SIG-M5 treated with dmso at 0.1 percent for 504 hours (cell line): ENCODE measurements around the gene PCDHGA6.
"Not testable (repeated sequence)": the region's sequence is repeated elsewhere in the genome, so short reads cannot be mapped to it uniquely, and the experiment has no call there.

Experiments
- DNase-seq: peaks from one replicate; lab custom pipeline; 2025; ENCODE audit not compliant: unreplicated experiment; lab: John Stamatoyannopoulos, UW

The PCDHGA6 gene

DNA sequence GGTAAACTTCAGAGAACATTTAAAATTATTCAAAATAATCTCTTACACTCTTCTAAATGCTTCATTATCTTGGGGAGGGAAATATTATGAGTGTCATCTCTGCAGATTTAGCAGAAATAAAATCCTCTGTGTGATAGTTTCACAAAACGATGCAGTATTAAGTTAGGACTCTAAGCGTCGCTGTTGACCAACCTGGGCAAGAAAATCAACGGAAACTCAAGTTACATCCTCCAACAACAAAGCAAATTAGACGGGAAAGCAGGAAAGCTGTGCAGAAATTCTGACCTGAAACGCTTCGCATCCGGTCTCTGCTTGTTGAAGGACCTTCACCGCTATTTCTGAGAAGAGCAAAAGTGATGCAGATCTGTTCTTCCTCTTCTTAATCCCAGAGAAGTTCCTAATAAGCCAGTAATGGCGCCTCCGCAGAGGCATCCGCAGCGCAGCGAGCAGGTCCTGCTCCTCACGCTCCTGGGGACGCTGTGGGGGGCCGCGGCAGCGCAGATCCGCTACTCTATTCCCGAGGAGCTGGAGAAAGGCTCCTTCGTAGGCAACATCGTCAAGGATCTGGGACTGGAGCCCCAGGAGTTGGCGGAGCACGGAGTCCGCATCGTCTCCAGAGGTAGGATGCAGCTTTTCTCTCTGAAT, at the start of gene PCDHGA6:
Gene PCDHGA6 (plus strand): TSS at position 219 of the 645 bp plus-strand sequence. CDS start 193 bp downstream, at position 412.
- DNase-seq: no peak

DNA sequence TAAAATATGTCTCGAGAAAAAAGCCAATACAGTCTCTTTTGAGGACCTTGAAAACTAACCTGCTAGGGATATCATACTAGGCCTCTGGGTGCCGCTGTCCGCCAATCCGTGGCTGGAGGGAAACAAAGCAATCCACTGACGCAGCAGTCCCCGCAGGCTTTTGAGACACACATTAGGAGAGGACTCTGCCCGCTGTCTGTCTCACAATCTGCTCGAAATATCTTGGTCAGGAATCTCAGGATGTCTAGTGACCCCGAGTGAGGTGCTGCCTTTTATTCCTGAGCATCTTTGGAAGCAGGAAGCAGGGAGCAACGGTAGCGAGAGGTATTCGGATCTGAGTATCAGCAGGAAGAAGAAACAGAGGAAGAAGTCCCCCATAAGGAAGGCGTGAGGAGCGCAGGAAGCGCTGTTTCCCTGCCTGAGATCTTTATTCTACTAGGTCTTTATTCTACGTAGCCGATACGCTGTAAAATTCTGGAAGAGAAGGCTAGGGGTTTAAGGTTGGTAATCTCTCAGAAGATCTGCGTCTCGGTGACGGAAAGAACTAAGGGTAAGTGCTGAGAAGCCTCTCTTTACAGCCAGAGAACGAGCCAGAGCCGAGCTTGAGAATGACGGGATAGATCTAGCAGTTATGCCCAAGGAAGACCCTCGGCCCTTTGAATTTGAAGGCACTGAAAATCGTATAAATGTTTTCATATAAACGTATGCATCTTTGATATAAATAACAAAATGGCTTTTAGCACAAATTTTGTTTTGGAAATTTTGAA, 47.4 kb upstream of the PCDHGA6 start:
- peak; percentile 43 for DNase-seq

DNA sequence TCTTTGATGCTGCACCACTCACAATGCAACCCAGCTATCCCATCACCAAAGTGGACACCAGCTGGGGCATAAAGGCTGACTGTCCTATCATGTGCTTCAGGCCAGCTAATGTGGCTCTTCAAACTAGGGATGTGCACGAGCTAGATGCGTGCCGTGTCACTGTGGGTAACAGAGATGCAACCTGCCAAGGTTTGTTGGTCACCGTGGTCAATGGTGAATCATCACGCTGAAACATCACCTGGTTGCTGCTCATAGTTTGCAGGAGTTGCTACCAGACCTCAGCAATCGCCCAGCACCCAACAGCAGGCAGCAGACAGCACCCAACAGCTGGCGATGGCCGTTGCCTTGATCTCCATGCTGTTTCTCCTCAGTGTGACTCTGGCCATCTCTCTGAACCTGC, 45.5 kb upstream of the PCDHGA6 start:
- DNase-seq: no peak

DNA sequence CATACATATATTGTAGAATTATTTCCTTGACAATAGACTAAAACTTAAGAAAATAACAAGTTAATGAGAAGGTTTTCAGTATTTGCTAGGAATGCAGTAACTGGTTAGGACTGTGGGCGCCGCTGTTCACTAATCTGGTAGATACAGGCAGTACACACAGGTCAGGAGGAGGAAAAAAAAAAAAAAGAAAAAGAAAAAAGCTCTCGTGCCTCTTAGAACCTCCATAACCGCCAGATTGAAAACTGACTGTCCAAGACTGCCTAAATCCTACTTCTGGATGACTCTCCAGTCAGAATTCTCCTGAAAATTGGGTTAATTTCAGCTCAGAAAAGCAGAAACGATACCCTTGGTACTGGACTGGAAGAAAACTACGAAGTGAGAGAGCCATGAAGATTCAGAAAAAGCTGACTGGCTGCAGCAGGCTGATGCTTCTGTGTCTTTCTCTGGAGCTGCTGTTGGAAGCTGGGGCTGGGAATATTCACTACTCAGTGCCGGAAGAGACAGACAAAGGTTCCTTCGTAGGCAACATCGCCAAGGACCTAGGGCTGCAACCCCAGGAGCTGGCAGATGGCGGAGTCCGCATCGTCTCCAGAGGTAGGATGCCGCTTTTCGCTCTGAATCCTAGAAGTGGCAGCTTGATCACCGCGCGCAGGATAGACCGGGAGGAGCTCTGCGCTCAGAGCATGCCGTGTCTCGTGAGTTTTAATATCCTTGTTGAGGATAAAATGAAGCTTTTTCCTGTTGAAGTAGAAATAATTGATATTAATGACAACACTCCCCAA, 43.2 kb upstream of the PCDHGA6 start, which contains the start of gene PCDHGA1:
Gene PCDHGA1 (plus strand): TSS at position 216 of the 782 bp plus-strand sequence.
- peak; percentile 36 for DNase-seq

DNA sequence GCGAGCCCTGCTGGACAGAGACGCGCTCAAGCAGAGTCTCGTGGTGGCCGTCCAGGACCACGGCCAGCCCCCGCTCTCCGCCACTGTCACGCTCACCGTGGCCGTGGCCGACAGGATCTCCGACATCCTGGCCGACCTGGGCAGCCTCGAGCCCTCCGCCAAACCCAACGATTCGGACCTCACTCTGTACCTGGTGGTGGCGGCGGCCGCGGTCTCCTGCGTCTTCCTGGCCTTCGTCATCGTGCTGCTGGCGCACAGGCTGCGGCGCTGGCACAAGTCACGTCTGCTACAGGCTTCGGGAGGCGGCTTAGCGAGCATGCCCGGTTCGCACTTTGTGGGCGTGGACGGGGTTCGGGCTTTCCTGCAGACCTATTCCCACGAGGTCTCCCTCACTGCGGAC, 41.1 kb upstream of the PCDHGA6 start:
- not testable (repeated sequence) for DNase-seq

DNA sequence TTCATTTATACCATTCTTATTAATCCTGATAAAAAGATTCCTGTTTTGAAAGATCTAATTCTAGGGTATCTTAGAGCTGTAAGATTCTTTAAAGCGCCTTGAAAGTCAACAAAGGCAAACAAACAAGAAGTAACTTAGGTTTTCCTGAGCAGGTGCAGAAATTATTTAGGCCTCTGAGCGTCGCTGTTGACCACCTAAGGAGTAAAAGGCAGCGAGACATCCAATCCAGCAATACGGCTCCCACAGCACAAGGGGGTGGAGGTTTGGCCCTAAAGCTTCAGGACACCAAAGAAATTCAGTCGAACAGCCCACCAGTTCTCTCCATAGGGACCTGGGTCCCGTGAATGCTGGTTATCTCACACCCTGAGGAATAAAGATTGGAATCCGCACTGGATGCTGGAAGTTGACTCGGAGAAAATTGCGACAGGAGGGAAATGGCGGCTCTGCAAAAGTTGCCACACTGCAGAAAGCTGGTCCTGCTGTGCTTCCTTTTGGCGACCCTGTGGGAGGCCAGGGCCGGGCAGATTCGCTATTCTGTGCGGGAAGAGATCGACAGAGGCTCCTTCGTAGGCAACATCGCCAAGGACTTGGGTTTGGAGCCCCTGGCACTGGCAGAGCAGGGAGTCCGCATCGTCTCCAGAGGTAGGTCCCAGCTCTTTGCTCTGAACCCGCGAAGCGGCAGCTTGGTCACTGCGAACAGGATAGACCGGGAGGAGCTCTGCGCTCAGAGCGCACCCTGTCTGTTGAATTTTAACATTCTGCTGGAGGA, 35.0 kb upstream of the PCDHGA6 start, which contains the start of gene PCDHGA2:
Gene PCDHGA2 (plus strand): TSS at position 223 of the 769 bp plus-strand sequence.
- no peak for DNase-seq

DNA sequence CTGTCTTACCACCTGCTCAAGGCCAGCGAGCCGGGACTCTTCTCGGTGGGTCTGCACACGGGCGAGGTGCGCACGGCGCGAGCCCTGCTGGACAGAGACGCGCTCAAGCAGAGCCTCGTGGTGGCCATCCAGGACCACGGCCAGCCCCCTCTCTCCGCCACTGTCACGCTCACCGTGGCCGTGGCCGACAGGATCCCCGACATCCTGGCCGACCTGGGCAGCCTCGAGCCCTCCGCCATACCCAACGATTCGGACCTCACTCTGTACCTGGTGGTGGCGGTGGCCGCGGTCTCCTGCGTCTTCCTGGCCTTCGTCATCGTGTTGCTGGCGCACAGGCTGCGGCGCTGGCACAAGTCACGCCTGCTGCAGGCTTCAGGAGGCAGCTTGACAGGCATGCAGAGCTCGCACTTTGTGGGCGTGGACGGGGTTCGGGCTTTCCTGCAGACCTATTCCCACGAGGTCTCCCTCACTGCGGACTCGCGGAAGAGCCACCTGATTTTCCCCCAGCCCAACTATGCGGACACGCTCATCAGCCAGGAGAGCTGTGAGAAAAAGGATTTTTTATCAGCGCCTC, 32.8 kb upstream of the PCDHGA6 start:
- not testable (repeated sequence) for DNase-seq

DNA sequence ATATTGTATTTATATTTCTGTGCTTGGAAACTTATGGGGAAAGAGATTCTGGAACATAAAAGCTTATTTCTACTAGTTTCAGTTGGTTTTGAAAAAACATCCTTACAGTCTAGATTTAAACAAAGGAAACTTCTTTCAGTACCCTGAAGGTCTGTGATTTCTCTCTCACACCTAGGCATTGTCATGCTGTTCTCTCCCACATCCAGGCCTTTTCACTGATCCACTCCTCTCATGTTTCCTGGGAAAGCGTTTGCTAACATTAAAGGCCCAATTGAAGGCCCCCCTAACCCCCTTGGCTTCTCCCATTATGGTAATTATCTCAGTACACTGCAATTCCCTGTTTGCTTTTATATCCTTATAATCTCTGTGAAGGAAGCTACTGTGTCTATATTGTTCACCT, 30.9 kb upstream of the PCDHGA6 start:
- DNase-seq: no peak

DNA sequence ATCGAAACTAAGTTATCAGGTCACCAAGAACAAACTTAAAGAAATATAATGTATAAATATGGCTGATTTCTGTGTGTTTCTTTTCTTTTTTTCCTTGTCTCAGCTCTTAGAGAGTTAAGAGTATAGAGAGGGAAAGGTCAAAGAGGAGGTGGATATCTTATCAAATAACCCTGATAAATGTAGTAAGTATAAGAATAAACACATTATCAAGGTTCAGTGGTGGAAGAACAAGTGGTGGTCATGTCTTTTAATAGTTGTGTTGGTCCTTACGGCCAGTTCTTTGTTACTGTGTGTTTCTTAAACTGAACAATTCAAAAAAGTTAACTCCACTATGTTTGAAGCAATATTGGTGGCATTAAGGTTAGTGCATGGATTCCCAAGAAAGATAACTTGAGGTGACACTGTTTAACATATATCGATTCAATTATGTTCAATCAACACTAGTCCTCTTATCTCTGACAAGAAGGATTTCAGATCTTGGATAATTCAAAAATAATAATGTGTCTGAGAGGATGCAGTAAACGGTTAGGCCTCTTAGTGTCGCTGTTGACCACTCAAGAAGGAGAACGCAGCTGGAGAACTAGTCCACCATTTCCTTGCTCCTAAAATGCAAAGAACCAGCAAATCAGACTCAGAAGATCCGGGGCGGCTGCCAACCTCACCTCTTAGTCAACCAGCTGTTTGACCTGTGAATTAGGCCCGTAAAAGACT, 30.3 kb upstream of the PCDHGA6 start, which contains the start of gene PCDHGA3:
Gene PCDHGA3 (plus strand): TSS at position 588 of the 711 bp plus-strand sequence. CDS start 205 bp downstream, outside the sequence.
- no peak for DNase-seq

DNA sequence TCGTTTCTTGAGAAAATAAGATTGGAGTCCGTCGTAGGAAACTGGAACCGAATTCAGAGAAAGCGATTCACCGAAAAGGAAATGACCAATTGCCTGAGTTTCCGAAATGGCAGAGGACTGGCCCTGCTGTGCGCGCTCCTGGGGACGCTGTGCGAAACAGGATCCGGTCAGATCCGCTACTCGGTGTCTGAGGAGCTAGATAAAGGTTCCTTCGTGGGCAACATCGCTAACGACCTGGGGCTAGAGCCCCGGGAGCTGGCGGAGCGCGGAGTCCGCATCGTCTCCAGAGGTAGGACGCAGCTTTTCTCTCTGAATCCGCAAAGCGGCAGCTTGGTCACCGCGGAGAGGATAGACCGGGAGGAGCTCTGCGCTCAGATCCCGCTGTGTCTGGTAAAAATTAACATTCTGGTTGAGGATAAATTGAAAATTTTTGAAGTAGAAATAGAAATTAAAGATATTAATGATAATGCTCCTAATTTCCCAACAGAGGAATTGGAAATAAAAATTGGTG, 29.7 kb upstream of the PCDHGA6 start:
- no peak for DNase-seq

DNA sequence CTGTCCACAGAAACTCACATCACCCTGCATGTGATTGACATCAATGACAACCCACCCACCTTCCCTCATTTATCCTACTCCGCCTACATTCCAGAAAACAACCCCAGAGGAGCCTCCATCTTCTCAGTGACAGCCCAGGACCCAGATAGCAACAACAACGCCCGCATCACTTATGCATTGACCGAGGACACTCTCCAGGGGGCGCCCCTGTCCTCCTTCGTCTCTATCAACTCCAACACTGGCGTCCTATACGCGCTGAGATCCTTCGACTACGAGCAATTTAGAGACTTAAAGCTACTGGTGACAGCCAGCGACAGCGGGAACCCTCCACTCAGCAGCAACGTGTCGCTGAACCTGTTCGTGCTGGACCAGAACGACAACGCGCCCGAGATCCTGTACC, 28.4 kb upstream of the PCDHGA6 start:
- no peak for DNase-seq

DNA sequence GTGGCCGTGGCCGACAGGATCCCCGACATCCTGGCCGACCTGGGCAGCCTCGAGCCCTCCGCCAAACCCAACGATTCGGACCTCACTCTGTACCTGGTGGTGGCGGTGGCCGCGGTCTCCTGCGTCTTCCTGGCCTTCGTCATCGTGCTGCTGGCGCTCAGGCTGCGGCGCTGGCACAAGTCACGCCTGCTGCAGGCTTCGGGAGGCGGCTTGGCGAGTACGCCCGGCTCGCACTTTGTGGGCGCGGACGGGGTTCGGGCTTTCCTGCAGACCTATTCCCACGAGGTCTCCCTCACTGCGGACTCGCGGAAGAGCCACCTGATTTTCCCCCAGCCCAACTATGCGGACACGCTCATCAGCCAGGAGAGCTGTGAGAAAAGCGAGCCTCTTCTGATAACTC, 27.7 kb upstream of the PCDHGA6 start:
- not testable (repeated sequence) for DNase-seq

DNA sequence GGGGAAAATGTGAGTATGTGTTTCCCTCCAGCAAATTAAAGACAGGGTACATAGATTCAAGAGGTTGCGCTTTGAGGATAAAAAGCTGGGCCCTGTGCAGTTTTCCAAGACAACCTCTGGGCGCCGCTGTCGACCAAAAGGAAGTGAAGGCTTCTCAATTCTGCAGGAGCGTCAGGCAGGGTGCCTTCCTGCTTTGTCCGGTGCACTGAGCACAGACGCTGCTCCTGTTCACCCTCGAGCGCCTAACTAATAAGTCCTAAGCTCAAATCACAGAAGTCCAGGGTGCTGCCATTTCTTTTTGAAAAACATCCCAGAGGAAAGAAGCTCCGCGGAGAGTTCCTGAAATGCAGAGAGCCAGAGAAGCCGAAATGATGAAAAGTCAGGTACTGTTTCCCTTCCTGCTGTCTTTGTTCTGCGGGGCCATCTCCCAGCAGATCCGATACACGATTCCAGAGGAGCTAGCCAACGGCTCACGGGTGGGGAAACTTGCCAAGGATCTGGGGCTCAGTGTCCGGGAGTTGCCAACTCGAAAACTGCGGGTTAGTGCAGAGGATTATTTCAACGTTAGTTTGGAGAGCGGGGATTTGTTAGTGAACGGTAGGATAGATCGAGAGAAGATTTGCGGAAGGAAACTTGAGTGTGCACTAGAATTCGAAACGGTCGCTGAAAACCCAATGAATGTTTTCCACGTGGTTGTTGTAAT, 23.6 kb upstream of the PCDHGA6 start, which contains the start of gene PCDHGB1:
Gene PCDHGB1 (plus strand): TSS at position 183 of the 703 bp plus-strand sequence. CDS start 162 bp downstream, at position 345.
- DNase-seq: peak; percentile 45

DNA sequence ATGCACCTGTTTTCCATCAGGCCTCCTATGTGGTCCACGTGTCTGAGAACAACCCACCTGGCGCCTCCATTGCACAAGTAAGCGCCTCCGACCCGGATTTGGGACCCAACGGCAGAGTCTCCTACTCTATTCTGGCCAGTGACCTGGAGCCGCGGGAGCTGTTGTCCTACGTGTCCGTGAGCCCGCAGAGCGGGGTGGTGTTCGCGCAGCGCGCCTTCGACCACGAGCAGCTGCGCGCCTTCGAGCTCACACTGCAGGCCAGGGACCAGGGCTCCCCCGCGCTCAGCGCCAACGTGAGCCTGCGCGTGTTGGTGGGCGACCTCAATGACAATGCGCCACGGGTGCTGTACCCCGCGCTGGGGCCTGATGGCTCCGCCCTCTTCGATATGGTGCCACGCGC, 22.1 kb upstream of the PCDHGA6 start:
- no peak for DNase-seq

DNA sequence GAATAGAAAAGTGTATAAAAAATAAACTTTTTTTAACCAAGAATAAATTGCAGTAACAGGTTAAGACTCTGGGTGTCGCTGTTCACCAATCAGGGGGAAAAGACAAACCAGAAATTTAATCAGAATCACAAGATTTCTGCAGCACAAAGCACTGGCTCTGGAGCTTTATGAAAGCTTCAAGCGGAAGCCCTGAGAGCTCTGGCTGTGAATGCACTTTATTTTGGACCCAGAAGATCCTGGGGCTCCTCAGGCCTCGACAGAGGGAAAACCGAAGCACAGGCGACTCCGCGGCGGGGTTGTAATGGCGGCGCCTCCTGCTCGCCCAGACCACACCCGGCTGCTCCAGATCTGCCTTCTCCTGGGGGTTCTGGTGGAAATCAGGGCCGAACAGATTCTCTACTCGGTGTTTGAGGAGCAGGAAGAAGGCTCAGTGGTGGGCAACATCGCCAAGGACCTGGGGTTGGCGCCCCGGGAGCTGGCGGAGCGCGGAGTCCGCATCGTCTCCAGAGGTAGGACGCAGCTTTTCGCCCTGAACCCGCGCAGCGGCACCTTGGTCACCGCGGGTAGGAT, 18.7 kb upstream of the PCDHGA6 start, which contains the start of gene PCDHGA4:
Gene PCDHGA4 (plus strand): TSS at position 122 of the 570 bp plus-strand sequence. CDS start 87 bp downstream, at position 209.
- DNase-seq: no peak

DNA sequence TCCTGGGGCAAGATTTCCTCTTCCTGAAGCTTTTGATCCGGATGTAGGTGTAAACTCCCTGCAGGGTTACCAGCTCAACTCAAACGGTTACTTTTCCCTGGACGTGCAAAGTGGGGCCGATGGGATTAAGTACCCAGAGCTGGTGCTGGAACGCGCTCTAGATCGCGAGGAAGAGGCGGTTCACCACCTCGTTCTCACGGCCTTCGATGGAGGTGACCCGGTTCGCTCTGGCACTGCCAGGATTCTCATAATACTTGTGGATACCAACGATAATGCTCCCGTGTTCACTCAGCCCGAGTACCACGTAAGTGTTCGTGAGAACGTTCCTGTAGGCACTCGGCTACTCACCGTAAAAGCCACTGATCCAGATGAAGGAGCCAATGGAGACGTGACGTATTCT, 18.1 kb upstream of the PCDHGA6 start:
- no peak for DNase-seq

DNA sequence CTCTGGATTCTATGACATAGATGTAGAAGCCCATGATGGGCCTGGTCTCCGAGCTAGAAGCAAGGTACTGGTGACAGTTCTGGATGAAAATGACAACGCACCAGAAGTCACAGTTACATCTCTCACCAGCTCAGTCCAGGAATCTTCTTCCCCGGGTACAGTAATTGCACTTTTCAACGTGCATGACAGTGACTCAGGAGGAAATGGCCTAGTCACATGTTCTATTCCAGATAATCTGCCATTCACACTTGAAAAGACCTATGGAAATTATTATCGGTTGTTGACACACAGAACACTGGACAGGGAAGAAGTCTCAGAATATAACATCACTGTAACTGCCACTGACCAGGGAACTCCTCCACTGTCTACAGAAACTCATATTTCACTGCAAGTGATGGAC, 17.6 kb upstream of the PCDHGA6 start:
- no peak for DNase-seq

DNA sequence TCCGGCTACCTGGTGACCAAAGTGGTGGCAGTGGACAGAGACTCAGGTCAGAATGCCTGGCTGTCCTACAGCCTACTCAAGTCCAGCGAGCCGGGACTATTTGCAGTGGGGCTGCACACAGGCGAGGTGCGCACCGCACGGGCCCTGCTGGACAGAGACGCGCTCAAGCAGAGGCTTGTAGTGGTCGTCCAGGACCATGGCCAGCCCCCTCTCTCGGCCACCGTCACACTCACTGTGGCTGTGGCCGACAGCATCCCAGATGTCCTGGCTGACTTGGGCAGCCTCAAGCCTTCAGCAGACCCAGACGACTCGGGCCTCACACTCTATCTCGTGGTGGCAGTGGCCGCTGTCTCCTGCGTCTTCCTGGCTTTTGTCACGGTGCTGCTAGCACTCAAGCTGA, 16.7 kb upstream of the PCDHGA6 start:
- no peak for DNase-seq
